SK-N-SH (cell line): ENCODE measurements around the gene SLC10A7. TPM values are rescaled to one million over a fixed set of nuclear protein-coding genes. Genes with fewer than 3 reads are reported as not detected.

Experiments used
- CHD2 ChIP-seq: fragments of 150-350 bp; IDR thresholded peaks from 2 replicates; pipeline ENCODE4 v1.6.1; 2018; ENCODE audit warnings: low read length; ENCODE audit not compliant: partially characterized antibody
- CTCF ChIP-seq: fragments of 200-600 bp; sonication (generic); IDR thresholded peaks from 2 replicates; pipeline ENCODE4 v1.6.1; 2017; ENCODE audit warnings: antibody characterized with exemption, mild to moderate bottlenecking, moderate library complexity
- ELF1 ChIP-seq: IDR thresholded peaks from 2 replicates; pipeline ENCODE4 v1.4.0; 2012
- EP300 ChIP-seq, 2 experiments: IDR thresholded peaks; 2 replicates each; pipeline versions ENCODE4 v1.4.0 to v1.6.1; 2012; ENCODE audit warnings: borderline replicate concordance in 1 of 2, low read depth in 1 of 2, low read length in 1 of 2
- FOSL2 ChIP-seq: IDR thresholded peaks from 2 replicates; pipeline ENCODE4 v1.4.0; 2012; ENCODE audit warnings: low read depth, mild to moderate bottlenecking, moderate library complexity, borderline replicate concordance
- FOXJ3 ChIP-seq: sonication (generic); formaldehyde crosslinking; IDR thresholded peaks from 2 replicates; pipeline ENCODE4 v1.5.1; 2020; ENCODE audit warnings: mild to moderate bottlenecking, missing genetic modification reagents
- IRF3 ChIP-seq: fragments of 150-350 bp; IDR thresholded peaks from 2 replicates; pipeline ENCODE4 v1.6.1; 2016; ENCODE audit warnings: mild to moderate bottlenecking, low read depth, low read length
- JUND ChIP-seq: IDR thresholded peaks from 2 replicates; pipeline ENCODE4 v1.4.0; 2012
- MAX ChIP-seq: IDR thresholded peaks from 2 replicates; pipeline ENCODE4 v1.4.0; 2012; ENCODE audit warnings: low read depth
- MEF2A ChIP-seq: IDR thresholded peaks from 2 replicates; pipeline ENCODE4 v1.4.0; 2012; ENCODE audit warnings: low read depth, borderline replicate concordance
- MXI1 ChIP-seq: IDR thresholded peaks from 2 replicates; pipeline ENCODE4 v1.6.1; 2012; ENCODE audit warnings: mild to moderate bottlenecking, low read depth, low read length, improper control_type of control experiment
- NFIC ChIP-seq: IDR thresholded peaks from 2 replicates; pipeline ENCODE4 v1.4.0; 2012; ENCODE audit warnings: borderline replicate concordance
- NRF1 ChIP-seq: IDR thresholded peaks from 2 replicates; pipeline ENCODE4 v1.6.1; 2012; ENCODE audit warnings: low read depth, mild to moderate bottlenecking, low read length
- RAD21 ChIP-seq: IDR thresholded peaks from 2 replicates; pipeline ENCODE4 v1.6.1; 2012; ENCODE audit warnings: mild to moderate bottlenecking, low read length
- REST ChIP-seq: IDR thresholded peaks from 2 replicates; pipeline ENCODE4 v1.6.1; 2012; ENCODE audit warnings: mild to moderate bottlenecking, low read depth, low read length, moderate library complexity
- RXRA ChIP-seq: IDR thresholded peaks from 2 replicates; pipeline ENCODE4 v1.4.0; 2012; ENCODE audit warnings: low read depth, mild to moderate bottlenecking, borderline replicate concordance
- SMC3 ChIP-seq: IDR thresholded peaks from 2 replicates; pipeline ENCODE4 v1.6.1; 2012; ENCODE audit warnings: low read depth, low read length, improper control_type of control experiment
- TAF1 ChIP-seq: IDR thresholded peaks from 2 replicates; pipeline ENCODE4 v1.6.1; 2012; ENCODE audit warnings: low read depth, mild to moderate bottlenecking, low read length, moderate library complexity, borderline replicate concordance
- TCF12 ChIP-seq: IDR thresholded peaks from 2 replicates; pipeline ENCODE4 v1.4.0; 2012
- YY1 ChIP-seq: IDR thresholded peaks from 2 replicates; pipeline ENCODE4 v1.4.0; 2012; ENCODE audit warnings: low read depth, mild to moderate bottlenecking
- polyA plus RNA-seq, 3 experiments: library from polyadenylated mRNA; depleted of rRNA; stranded (reverse); fragments of >200 nt; gene quantifications; 2 replicates each; pipeline ENCODE4 v1.2.3, GENCODE V29; 2012

SLC10A7 gene
- polyA plus RNA-seq, 1 of the 3 experiments (the other 2 are of a cell fraction), result 3.3 TPM

- TF ChIP-seq YY1 (no peak), ELF1 (no peak), MEF2A (no peak), SMC3 (no peak), RAD21 (no peak), FOSL2 (0 out of 2 replicates have a peak, but pooled peaks have one; percentile 38), JUND (peak; percentile 41), MAX (no peak), NRF1 (no peak), TCF12 (peak; percentile 15; the same call in 1 of the 2 replicates), IRF3 (no peak), CTCF (no peak), REST (no peak), TAF1 (no peak), NFIC (no peak), FOXJ3 (no peak), EP300 (IDR thresholded peaks at IDR 0.05; ENCODE audit: borderline replicate concordance in 1 of 2, low read depth in 1 of 2, low read length in 1 of 2) (0 out of 4 replicates have a peak, but pooled peaks of 1 of the 2 experiments have one; percentile 29), MXI1 (no peak), CHD2 (no peak), RXRA (no peak)
Observed at GRCh38 chr4:146370841-146371240, 150.9 kb downstream of the SLC10A7 start (continued).
